Measurements from ENCODE around the gene WDR37.

WDR37 gene

GRCh38 chr10:1020460-1020859, 35.7 kb upstream of the WDR37 start:
- TF ChIP-seq EGR2 (tag by site-specific recombination; IDR thresholded peaks at IDR 0.05; ENCODE audit: low read depth) (no peak), ZNF211 (tag by site-specific recombination; IDR thresholded peaks at IDR 0.05; ENCODE audit: low read depth) (no peak), ZNF513 (tag by site-specific recombination; IDR thresholded peaks at IDR 0.05) (no peak), ZNF239 (tag by site-specific recombination; IDR thresholded peaks at IDR 0.05) (no peak), ZNF580 (tag by site-specific recombination; IDR thresholded peaks at IDR 0.05) (no peak), ZNF26 (tag by site-specific recombination; IDR thresholded peaks at IDR 0.05) (no peak), HOXD13 (CRISPR knock-in tag; IDR thresholded peaks at IDR 0.05; ENCODE audit: borderline replicate concordance) (no peak), ZNF155 (tag by site-specific recombination; IDR thresholded peaks at IDR 0.05) (no peak), BCL6B (tag by site-specific recombination; IDR thresholded peaks at IDR 0.05) (no peak), ZNF18 (tag by site-specific recombination; IDR thresholded peaks at IDR 0.05) (no peak), ZNF223 (tag by site-specific recombination; IDR thresholded peaks at IDR 0.05) (no peak), BCL11B (tag by site-specific recombination; IDR thresholded peaks at IDR 0.05; ENCODE audit: low read depth) (no peak)
- CTCF ChIA-PET, result no interaction called here
- H3K27ac ChIP-seq (ENCODE audit: extremely low read depth, low read depth, low read length), result no peak overlapping the region
- H3K9me3 ChIP-seq (ENCODE audit: control insufficient read depth, insufficient read depth, low read depth, low read length), result no peaks in the 10 kb centered on the region
- no peaks in the 10 kb centered on the region for H3K4me1 ChIP-seq (ENCODE audit: control insufficient read depth, insufficient read depth, low read length)
- peaks cover 14 to 47% of the 10 kb centered on the region in 2 experiments for H3K36me3 ChIP-seq (ENCODE audit: control insufficient read depth in 2 of 2, insufficient read depth in 1 of 2, low read length in 2 of 2)
- POLR2A ChIA-PET, result interaction anchor here (2.1 kb wide), 1 partner anchor 28 kb away, joined by 4 read pairs; the partner anchor contains the start of gene IDI1
- H3K4me3 ChIP-seq (ENCODE audit: low read depth, low read length), result no peak overlapping the region

- POLR2A ChIA-PET, result no interaction called here
- H3K4me3 ChIP-seq (ENCODE audit: low read depth, low read length), result no peak overlapping the region
- no peaks in the 10 kb centered on the region for H3K4me1 ChIP-seq (ENCODE audit: control insufficient read depth, insufficient read depth, low read length)
- H3K27ac ChIP-seq (ENCODE audit: extremely low read depth, low read depth, low read length), result no peak overlapping the region
- peaks cover 14 to 42% of the 10 kb centered on the region in 2 experiments for H3K36me3 ChIP-seq (ENCODE audit: control insufficient read depth in 2 of 2, insufficient read depth in 1 of 2, low read length in 2 of 2)
- CTCF ChIA-PET, result no interaction called here
- no peaks in the 10 kb centered on the region for H3K9me3 ChIP-seq (ENCODE audit: control insufficient read depth, insufficient read depth, low read depth, low read length)
- TF ChIP-seq ZBTB17 (tag by site-specific recombination; IDR thresholded peaks at IDR 0.05) (no peak), GLIS2 (tag by site-specific recombination; IDR thresholded peaks at IDR 0.05) (no peak), ZNF19 (tag by site-specific recombination; IDR thresholded peaks at IDR 0.05; ENCODE audit: low read depth) (no peak), PRDM10 (tag by site-specific recombination; IDR thresholded peaks at IDR 0.05) (no peak), ZNF174 (tag by site-specific recombination; IDR thresholded peaks at IDR 0.05) (no peak), ZNF416 (tag by site-specific recombination; IDR thresholded peaks at IDR 0.05) (no peak), ZNF449 (tag by site-specific recombination; IDR thresholded peaks at IDR 0.05) (no peak), KLF10 (tag by site-specific recombination; IDR thresholded peaks at IDR 0.05) (no peak), ZNF302 (tag by site-specific recombination; IDR thresholded peaks at IDR 0.05; ENCODE audit: low read depth) (no peak), ZNF510 (tag by site-specific recombination; IDR thresholded peaks at IDR 0.05; ENCODE audit: insufficient replicate concordance) (no peak)
Observed at GRCh38 chr10:1020958-1021357, 35.2 kb upstream of the WDR37 start.

Measured in HEK293 (cell line).